IPS DF 19.7 (cell line): ENCODE measurements around the gene SPATA2L.

Experiments used
- DNase-seq: peaks from one replicate; pipeline ENCODE4 v3.0.0-alpha.2; 2013; ENCODE audit warnings: low read depth, low spot score

The SPATA2L gene

DNA sequence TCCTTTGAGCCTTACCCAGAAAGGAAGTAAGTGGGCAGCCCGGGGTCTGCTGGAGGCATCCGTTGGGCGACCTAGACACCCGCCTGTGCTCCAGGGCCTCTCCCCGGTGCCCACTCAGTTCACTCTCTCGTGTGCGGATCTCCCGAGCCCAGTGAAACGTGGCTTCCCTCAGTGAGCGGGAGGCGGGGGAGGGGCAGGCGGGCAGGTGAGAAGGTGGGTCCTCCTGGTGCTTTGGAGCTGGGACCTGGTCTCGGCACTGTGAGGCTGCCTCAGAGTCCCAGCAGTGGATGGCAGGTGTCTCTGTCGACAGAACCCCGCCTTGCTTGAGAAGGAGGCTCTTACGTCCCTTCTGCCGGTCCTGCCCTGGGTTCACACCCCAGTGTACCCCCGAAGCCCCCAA is 27.8 kb upstream of the SPATA2L start:
- DNase-seq: no peak

DNA sequence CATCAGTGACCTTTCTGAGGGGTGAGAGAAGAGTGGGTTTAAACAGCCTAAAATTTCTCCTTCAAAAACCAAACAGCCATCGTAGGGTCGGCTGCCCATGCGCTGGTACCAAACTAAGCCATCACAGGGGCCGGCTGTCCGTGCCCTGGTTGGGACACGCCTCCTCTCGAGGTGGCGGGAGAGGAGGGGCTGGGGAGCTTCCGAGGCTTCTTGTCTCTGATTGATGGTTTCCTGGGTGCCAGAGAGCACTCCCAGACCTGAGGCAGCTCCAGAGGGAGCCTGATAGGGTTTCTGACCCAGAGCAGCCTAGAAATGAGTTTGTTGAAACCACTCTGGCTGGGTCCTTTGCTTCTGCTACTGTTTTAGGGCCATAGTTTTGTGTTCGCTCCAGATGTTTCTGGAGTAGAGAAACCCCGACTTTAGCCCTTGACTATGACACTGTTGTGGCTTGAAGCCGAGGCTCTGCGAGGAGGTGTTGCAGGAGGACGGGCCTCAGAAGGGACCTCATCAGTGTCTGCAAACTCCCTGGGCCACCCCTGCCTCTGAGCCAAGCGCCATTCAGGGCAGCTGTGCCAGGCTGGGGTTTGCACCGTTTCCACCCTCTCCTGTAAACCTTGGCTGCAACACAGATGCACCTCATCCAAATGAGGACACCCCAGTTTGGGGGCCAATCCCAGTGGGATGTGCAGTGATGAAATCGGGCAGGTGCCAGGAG is 26.1 kb upstream of the SPATA2L start:
- DNase-seq: no peak

DNA sequence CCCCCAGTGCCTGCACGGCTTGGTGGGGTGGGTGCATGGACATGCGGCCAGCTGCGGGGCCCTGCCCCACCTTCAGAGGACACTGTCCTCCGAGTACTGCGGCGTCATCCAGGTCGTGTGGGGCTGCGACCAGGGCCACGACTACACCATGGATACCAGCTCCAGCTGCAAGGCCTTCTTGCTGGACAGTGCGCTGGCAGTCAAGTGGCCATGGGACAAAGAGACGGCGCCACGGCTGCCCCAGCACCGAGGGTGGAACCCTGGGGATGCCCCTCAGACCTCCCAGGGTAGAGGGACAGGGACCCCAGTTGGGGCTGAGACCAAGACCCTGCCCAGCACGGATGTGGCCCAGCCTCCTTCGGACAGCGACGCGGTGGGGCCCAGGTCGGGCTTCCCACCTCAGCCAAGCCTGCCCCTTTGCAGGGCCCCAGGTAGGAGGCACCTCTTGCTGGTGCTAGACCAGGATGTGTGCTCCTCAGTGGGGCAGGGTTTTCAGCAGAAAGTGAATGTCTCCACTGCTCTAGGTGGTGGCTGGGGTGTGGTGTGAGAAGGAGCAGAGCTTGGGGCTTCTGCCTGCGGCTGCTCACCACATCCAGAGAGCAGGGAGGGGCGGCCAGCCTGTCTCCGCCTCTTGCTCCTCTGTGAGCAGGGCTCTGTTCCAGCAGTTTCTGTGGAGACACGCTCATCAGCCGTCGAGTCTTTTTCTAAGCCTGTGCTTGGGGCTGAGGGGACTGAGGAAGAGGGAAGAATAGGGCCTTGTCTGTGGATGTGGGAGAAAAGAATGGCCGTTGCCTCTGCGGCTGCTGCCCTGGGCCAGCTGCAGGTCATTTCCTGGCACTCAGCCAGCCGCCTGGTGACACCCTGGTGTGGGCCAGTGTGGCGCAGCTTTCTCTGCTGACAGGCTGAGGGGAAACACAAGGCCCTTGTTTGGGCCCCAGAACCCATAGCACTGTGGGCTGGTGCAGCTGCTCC is 22.1 kb upstream of the SPATA2L start:
- DNase-seq: no peak

DNA sequence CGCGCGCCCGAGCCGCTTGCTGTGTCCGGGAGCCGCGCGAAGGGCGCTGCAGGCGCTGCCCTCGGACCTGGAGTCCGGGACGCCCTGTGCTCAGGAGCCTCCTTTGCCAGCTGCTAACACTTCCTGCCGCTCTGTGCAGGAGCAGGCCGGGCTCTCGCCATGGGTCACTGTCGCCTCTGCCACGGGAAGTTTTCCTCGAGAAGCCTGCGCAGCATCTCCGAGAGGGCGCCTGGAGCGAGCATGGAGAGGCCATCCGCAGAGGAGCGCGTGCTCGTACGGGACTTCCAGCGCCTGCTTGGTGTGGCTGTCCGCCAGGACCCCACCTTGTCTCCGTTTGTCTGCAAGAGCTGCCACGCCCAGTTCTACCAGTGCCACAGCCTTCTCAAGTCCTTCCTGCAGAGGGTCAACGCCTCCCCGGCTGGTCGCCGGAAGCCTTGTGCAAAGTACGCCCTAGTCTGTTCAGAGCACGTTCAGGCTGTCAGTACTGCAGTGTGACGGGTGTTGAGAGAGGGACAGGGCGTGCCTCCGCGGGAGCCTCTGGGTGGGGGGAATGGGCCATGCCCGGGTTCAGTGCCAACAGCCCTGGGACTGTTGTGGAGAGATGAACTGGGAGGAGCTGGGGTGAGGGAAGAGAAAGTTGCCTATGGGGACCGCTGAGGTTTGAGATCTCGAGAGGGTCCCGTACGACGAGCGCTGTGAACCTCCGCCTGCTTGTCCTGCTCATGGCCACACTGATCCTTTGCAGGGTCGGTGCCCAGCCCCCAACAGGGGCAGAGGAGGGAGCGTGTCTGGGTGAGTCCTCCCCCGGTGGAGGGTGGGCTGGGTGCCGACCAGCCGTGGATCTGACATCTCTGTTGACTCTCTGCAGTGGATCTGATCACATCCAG is 21.1 kb upstream of the SPATA2L start:
- DNase-seq: no peak

GRCh38 chr16:89721546-89722391 is 20.3 kb upstream of the SPATA2L start:
- no peak for DNase-seq

- no peak for DNase-seq
Observed at GRCh38 chr16:89720813-89721545, 19.5 kb upstream of the SPATA2L start, which contains the start of the genes VPS9D1 and ZNF276. TSS of gene VPS9D1 (minus strand) at chr16:89720898. CDS start at chr16:89720861, 37 bp downstream. TSS of gene ZNF276 (plus strand) at chr16:89721537. CDS start at chr16:89721641, 104 bp downstream.

- DNase-seq: no peak
Observed at GRCh38 chr16:89720551-89720812, 19.0 kb upstream of the SPATA2L start.

DNA sequence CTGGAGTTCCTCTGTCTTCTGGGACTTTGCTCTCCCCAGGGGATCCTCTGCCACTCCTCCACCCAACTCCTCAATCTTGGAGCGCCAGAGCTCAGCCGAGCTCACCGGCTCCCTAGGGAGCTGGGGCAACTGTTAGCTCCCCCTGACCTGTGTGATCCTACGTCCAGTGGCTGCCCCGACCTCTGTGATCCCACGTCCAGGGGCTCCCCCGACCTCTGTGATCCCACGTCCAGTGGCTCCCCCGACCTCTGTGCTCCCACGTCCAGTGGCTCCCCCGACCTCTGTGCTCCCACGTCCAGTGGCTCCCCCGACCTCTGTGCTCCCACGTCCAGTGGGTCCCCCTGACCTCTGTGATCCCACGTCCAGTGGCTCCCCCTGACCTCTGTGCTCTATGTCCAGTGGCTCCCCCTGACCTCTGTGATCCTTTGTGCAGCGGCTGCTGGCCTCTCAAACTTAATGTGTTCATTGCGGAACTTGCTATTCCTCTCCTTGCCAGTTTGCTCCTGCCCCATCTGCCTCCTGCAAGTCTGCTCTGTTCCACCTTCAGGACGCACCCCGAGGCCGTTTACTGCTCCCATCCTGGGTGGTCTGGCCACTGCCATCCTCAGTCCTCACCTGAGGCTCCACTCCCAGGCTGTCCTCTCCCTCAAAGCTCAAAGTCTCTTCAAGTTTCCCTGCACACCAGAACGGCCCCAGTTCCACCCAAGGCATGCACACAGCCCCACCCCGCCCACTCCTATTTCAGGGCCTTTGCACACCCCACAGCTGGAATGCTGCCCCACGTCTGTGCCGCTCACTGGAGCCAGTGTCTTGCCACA is 16.4 kb upstream of the SPATA2L start:
- DNase-seq: no peak

GRCh38 chr16:89716916-89717687 is 15.6 kb upstream of the SPATA2L start:
- DNase-seq: no peak

- no peak for DNase-seq
Observed at GRCh38 chr16:89716493-89716892, 15.0 kb upstream of the SPATA2L start.

DNA sequence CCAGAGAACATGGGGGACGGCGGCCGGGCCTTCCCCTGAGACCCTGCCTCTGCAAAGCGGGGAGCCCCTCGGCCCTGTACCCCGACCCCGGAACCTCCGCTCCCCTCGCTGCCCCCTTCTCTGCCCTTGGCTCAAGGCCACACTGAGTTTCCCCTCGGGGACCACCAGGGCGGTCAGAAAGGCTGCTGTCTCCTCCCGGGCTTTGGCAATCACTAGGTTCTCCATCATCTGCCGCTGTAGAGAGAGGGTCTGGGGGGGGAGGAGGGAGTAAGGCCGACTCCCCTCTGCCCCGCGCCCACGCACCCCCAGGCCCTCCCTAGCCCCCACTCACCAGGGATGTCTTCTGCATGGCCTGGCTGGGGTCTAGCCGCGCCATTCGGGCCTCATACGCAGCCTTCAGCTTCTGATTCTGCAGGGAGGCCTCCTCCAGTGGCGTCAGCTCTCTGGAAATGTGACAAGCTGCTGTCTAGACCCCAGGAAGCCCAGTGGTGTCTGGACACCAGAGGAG is 10.8 kb upstream of the SPATA2L start:
- no peak for DNase-seq

GRCh38 chr16:89711601-89712273 is 10.2 kb upstream of the SPATA2L start:
- DNase-seq: no peak

- DNase-seq: no peak
Observed at GRCh38 chr16:89710709-89711564, 9.4 kb upstream of the SPATA2L start.

GRCh38 chr16:89709716-89710432 is 8.4 kb upstream of the SPATA2L start:
- DNase-seq: no peak

GRCh38 chr16:89709166-89709565 is 7.7 kb upstream of the SPATA2L start:
- DNase-seq: no peak

DNA sequence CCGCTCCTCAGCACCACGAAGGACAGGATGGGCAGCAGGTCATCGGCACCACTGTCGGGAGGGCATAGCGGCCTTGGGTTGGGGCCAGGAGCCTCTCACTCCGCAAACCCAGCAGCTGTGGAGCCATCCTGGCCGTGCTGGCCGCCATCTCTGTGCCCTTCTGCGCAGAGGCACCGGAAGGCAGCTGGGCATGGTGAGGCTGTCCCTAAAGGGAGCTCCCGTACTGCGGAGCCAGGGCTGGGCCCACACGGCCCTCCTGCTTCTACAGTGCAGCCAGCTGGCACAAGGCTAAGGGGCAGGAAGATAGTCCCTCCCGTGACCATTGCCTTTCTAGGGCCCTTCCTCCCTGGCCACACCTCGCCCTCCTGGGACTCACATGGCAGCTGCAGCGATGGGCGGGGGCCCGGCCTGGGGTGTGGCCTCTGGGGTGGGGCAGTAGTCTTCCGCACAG is 7.0 kb upstream of the SPATA2L start:
- DNase-seq: no peak
